BLaER1 treated with 17β-estradiol and CSF1 and Interleukin-3, amounts not matched to agents 10 nM and 100 nM (cell line): ENCODE results near the gene PTN.

Experiments
- H3K27ac ChIP-seq, 11 experiments: shearing (Covaris generic); formaldehyde crosslinking; 2 replicates each; pipeline ENCODE4 v1.8.1; 2022
- H3K27me3 ChIP-seq, 11 experiments: shearing (Covaris generic); formaldehyde crosslinking; 2 replicates each; pipeline ENCODE4 v1.8.1; 2022
- H3K36me3 ChIP-seq, 11 experiments: shearing (Covaris generic); formaldehyde crosslinking; 2 replicates each; pipeline ENCODE4 v1.8.1; 2022
- H3K4me1 ChIP-seq, 10 experiments: shearing (Covaris generic); formaldehyde crosslinking; 2 replicates each; pipeline ENCODE4 v1.8.1; 2022
- H3K4me2 ChIP-seq, 11 experiments: shearing (Covaris generic); formaldehyde crosslinking; 2 replicates each; pipeline ENCODE4 v1.8.1; 2022
- H3K4me3 ChIP-seq, 10 experiments: shearing (Covaris generic); formaldehyde crosslinking; 2 replicates each; pipeline ENCODE4 v1.8.1; 2022
- H3K9ac ChIP-seq, 11 experiments: shearing (Covaris generic); formaldehyde crosslinking; 2 replicates each; pipeline ENCODE4 v1.8.1; 2022
- H3K9me3 ChIP-seq, 11 experiments: shearing (Covaris generic); formaldehyde crosslinking; replicated peaks in 1 of 11; 2 replicates each; pipeline ENCODE4 v1.8.1; 2022
- H4K20me1 ChIP-seq, 11 experiments: shearing (Covaris generic); formaldehyde crosslinking; 2 replicates each; pipeline ENCODE4 v1.8.1; 2022
- Cebpa-rat ChIP-seq, 11 experiments: shearing (Covaris generic); IDR thresholded peaks; 2 replicates each; pipeline ENCODE4 v1.8.1; 2022

PTN gene

DNA sequence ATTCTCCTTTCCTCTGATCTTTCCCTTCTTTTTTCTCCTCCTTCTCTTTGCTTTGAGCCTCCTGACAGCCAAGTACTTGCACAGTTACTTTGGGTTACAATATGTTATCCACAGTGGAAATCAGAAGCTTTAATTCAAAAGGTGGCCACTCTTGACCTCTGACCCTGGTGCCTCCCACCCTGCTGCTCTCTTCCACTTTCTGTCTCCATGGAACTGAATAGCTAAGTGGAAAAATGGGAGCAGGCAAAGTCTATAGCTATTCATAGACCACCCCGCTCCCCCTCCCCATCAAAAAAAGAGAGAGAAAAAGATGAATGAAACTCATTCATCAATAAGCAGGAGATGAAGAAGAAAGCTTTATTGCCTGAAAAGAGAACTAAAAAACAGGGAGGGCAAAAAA, 39.4 kb downstream of the PTN start:
- Histone ChIP-seq H3K4me1 (no peaks in the 10 kb centered on the region), H3K36me3 (no peaks in the 10 kb centered on the region), H3K9me3 (no peaks in the 10 kb centered on the region), H3K4me2 (no peak overlapping the region), H4K20me1 (no peaks in the 10 kb centered on the region), H3K9ac (no peak overlapping the region), H3K27me3 (no peaks in the 10 kb centered on the region), H3K27ac (no peak overlapping the region), H3K4me3 (no peak overlapping the region)
- TF ChIP-seq Cebpa-rat (IDR thresholded peaks at IDR 0.05): no peak

- no peaks in the 10 kb centered on the region for H4K20me1 ChIP-seq
- H3K9ac ChIP-seq: no peak overlapping the region
- no peaks in the 10 kb centered on the region for H3K4me1 ChIP-seq
- no peaks in the 10 kb centered on the region for H3K36me3 ChIP-seq
- no peak overlapping the region for H3K4me2 ChIP-seq
- H3K4me3 ChIP-seq: no peak overlapping the region
- H3K27me3 ChIP-seq: no peaks in the 10 kb centered on the region
- no peak overlapping the region for H3K27ac ChIP-seq
- no peak for TF ChIP-seq Cebpa-rat (IDR thresholded peaks at IDR 0.05)
- no peaks in the 10 kb centered on the region for H3K9me3 ChIP-seq
Measured at GRCh38 chr7:137302081-137302480, 41.5 kb downstream of the PTN start.

GRCh38 chr7:137298464-137298794, 45.1 kb downstream of the PTN start:
- no peaks in the 10 kb centered on the region for H3K9me3 ChIP-seq
- no peaks in the 10 kb centered on the region for H4K20me1 ChIP-seq
- H3K9ac ChIP-seq: no peak overlapping the region
- no peak overlapping the region for H3K27ac ChIP-seq
- no peak for TF ChIP-seq Cebpa-rat (IDR thresholded peaks at IDR 0.05)
- H3K36me3 ChIP-seq: no peaks in the 10 kb centered on the region
- no peaks in the 10 kb centered on the region for H3K27me3 ChIP-seq
- H3K4me3 ChIP-seq: no peak overlapping the region
- H3K4me2 ChIP-seq: no peak overlapping the region
- H3K4me1 ChIP-seq: no peaks in the 10 kb centered on the region

DNA sequence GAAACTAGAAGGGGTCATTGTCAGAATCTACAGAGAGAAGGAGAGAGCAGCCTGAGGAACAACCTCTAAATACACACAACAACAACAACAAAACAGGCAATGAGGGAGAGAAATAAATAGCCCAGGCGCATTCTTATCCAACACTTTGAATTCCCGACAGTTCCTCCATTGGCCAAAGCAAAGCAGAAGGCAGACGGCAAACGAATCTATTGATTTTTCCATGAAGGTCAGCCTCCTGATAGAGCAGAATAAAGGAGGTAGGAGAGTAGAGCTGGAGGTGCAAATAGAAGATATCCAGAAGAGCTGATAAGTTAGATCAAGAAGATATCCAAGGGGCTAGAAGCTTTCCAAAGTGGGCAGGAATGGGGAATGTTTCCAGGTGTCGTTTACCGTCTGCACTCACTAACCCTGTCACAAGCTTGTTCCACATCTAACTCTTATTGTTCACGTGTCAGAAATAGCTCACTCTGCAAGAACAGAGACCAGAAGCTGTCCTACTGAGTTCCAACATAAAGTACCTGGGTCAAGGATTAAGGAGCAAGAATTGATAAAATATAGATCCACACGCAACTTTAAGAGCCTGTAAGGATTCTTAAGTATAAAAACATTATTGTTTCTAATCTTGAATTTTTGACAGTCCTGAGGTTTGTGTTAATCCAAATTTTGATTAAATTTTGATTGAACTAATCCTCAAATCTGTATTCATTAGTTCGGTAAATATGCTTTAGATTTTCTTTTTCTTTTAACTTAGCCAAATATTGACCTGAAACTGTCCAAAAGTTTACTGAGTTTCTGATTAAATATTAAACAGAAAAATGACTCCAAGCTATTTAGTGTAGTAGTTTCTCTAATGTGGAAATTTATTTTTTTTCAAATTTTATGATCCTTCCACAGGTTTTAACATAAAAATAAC, 45.7 kb downstream of the PTN start:
- H3K9me3 ChIP-seq: no peaks in the 10 kb centered on the region
- no peaks in the 10 kb centered on the region for H3K4me1 ChIP-seq
- no peak overlapping the region for H3K4me2 ChIP-seq
- H3K36me3 ChIP-seq: no peaks in the 10 kb centered on the region
- H3K27ac ChIP-seq: no peak overlapping the region
- TF ChIP-seq Cebpa-rat (IDR thresholded peaks at IDR 0.05): no peak
- H3K4me3 ChIP-seq: no peak overlapping the region
- H4K20me1 ChIP-seq: no peaks in the 10 kb centered on the region
- no peak overlapping the region for H3K9ac ChIP-seq
- H3K27me3 ChIP-seq: no peaks in the 10 kb centered on the region

GRCh38 chr7:137296576-137296975, 47.0 kb downstream of the PTN start:
- no peak overlapping the region for H3K27ac ChIP-seq
- H4K20me1 ChIP-seq: no peaks in the 10 kb centered on the region
- no peak overlapping the region for H3K4me3 ChIP-seq
- H3K27me3 ChIP-seq: no peaks in the 10 kb centered on the region
- TF ChIP-seq Cebpa-rat (IDR thresholded peaks at IDR 0.05): no peak
- no peak overlapping the region for H3K4me2 ChIP-seq
- no peaks in the 10 kb centered on the region for H3K4me1 ChIP-seq
- no peaks in the 10 kb centered on the region for H3K36me3 ChIP-seq
- H3K9me3 ChIP-seq: no peaks in the 10 kb centered on the region
- H3K9ac ChIP-seq: no peak overlapping the region

GRCh38 chr7:137295739-137296324, 47.7 kb downstream of the PTN start:
- H4K20me1 ChIP-seq: no peaks in the 10 kb centered on the region
- H3K27me3 ChIP-seq: no peaks in the 10 kb centered on the region
- no peak overlapping the region for H3K4me2 ChIP-seq
- H3K27ac ChIP-seq: no peak overlapping the region
- no peaks in the 10 kb centered on the region for H3K9me3 ChIP-seq
- no peak overlapping the region for H3K9ac ChIP-seq
- no peaks in the 10 kb centered on the region for H3K36me3 ChIP-seq
- H3K4me1 ChIP-seq: no peaks in the 10 kb centered on the region
- H3K4me3 ChIP-seq: no peak overlapping the region
- TF ChIP-seq Cebpa-rat (IDR thresholded peaks at IDR 0.05): no peak

GRCh38 chr7:137289101-137289500, 54.4 kb downstream of the PTN start:
- no peaks in the 10 kb centered on the region for H4K20me1 ChIP-seq
- H3K4me2 ChIP-seq: no peak overlapping the region
- H3K4me1 ChIP-seq: no peaks in the 10 kb centered on the region
- H3K36me3 ChIP-seq: no peaks in the 10 kb centered on the region
- H3K27me3 ChIP-seq: no peaks in the 10 kb centered on the region
- H3K4me3 ChIP-seq: no peak overlapping the region
- no peak overlapping the region for H3K27ac ChIP-seq
- no peak overlapping the region for H3K9ac ChIP-seq
- H3K9me3 ChIP-seq: peaks cover 0 to 9% (median 4%) of the 10 kb centered on the region in 11 experiments; a peak in 4 of 22 replicates
- no peak for TF ChIP-seq Cebpa-rat (IDR thresholded peaks at IDR 0.05)

- Histone ChIP-seq H3K36me3 (no peaks in the 10 kb centered on the region), H3K9me3 (peaks cover 0 to 9% (median 4%) of the 10 kb centered on the region in 11 experiments; a peak in 4 of 22 replicates), H3K27me3 (no peaks in the 10 kb centered on the region), H3K4me3 (no peak overlapping the region), H3K9ac (no peak overlapping the region), H4K20me1 (no peaks in the 10 kb centered on the region), H3K27ac (no peak overlapping the region), H3K4me2 (no peak overlapping the region), H3K4me1 (no peaks in the 10 kb centered on the region)
- TF ChIP-seq Cebpa-rat (IDR thresholded peaks at IDR 0.05): no peak
Measured at GRCh38 chr7:137287651-137288258, 55.8 kb downstream of the PTN start.

DNA sequence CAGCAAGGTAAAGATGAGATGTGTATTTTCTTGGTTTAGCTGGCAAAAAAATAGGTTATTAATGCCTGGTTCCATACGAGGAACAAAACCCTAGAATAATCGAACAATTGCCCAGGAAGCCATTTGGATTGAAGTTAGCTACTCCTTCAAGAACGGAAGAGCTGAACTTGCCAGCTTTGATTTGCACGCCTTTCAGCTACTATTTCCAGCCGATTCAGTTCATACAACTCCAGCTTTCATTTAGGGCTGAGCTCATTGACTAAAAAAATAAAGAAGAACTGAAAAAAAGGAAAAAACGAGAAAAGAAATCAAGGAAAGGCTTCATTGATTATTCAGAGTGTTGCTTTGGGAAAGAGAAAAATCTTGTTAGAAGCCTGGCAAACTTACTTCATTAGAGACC, 60.4 kb downstream of the PTN start:
- TF ChIP-seq Cebpa-rat (IDR thresholded peaks at IDR 0.05): no peak
- H3K9ac ChIP-seq: no peak overlapping the region
- no peaks in the 10 kb centered on the region for H3K27me3 ChIP-seq
- no peak overlapping the region for H3K4me2 ChIP-seq
- no peaks in the 10 kb centered on the region for H4K20me1 ChIP-seq
- H3K4me3 ChIP-seq: no peak overlapping the region
- H3K27ac ChIP-seq: no peak overlapping the region
- H3K4me1 ChIP-seq: no peaks in the 10 kb centered on the region
- no peaks in the 10 kb centered on the region for H3K36me3 ChIP-seq
- no peaks in the 10 kb centered on the region for H3K9me3 ChIP-seq

DNA sequence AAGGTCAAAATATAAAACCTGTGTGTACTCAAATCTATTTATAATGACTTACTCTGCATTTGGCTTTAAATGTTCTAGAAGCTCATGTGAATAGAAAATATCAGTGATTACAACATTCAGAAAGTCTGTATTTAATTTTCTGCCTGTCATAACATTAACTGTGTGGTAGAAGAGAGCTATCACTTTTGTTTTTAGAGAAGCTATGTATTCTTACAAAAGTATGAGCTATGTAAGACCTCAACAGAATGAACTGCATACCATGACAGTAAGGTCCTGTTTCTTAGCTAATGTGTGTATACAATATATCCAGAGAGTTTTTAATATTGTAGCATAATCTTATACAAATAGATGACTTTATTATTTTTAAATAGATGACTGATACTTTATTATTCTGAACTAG, 61.5 kb downstream of the PTN start:
- H3K9ac ChIP-seq: no peak overlapping the region
- no peaks in the 10 kb centered on the region for H3K9me3 ChIP-seq
- no peaks in the 10 kb centered on the region for H3K27me3 ChIP-seq
- H3K4me2 ChIP-seq: no peak overlapping the region
- no peaks in the 10 kb centered on the region for H3K4me1 ChIP-seq
- TF ChIP-seq Cebpa-rat (IDR thresholded peaks at IDR 0.05): no peak
- H3K4me3 ChIP-seq: no peak overlapping the region
- H3K27ac ChIP-seq: no peak overlapping the region
- H3K36me3 ChIP-seq: no peaks in the 10 kb centered on the region
- no peaks in the 10 kb centered on the region for H4K20me1 ChIP-seq
